GM23248 (cell line): ENCODE measurements around the gene NXPH4. TPM values are rescaled to one million over a fixed set of nuclear protein-coding genes. Genes with fewer than 3 reads are reported as not detected.

Source experiments
- DNase-seq: peaks from one replicate; pipeline ENCODE4 v3.0.0-alpha.2; 2015
- H2AFZ ChIP-seq: fragments of 200-600 bp; sonication (generic); 2 replicates; pipeline ENCODE4 v1.6.1; 2016; ENCODE audit warnings: antibody characterized with exemption
- H3F3A ChIP-seq: fragments of 200-600 bp; sonication (generic); 2 replicates; pipeline ENCODE4 v1.6.1; 2016; ENCODE audit warnings: mild to moderate bottlenecking, antibody characterized with exemption, mixed run types; ENCODE audit not compliant: insufficient read depth
- H3K27ac ChIP-seq: fragments of 200-600 bp; sonication (generic); 2 replicates; pipeline ENCODE4 v1.5.1; 2016; ENCODE audit warnings: mild to moderate bottlenecking
- H3K27me3 ChIP-seq: fragments of 200-600 bp; sonication (generic); replicated peaks from 2 replicates; pipeline ENCODE4 v1.6.1; 2016; ENCODE audit warnings: mild to moderate bottlenecking; ENCODE audit not compliant: insufficient read depth
- H3K36me3 ChIP-seq: fragments of 200-600 bp; sonication (generic); 2 replicates; pipeline ENCODE4 v1.6.1; 2016; ENCODE audit warnings: low read depth, mild to moderate bottlenecking
- H3K4me1 ChIP-seq: fragments of 200-600 bp; sonication (generic); 2 replicates; pipeline ENCODE4 v1.6.1; 2016; ENCODE audit warnings: mild to moderate bottlenecking; ENCODE audit not compliant: insufficient read depth
- H3K4me2 ChIP-seq: fragments of 200-600 bp; sonication (generic); one replicate; pipeline ENCODE4 v1.6.1; 2016; ENCODE audit warnings: mild to moderate bottlenecking; ENCODE audit not compliant: unreplicated experiment
- H3K4me3 ChIP-seq: fragments of 200-600 bp; sonication (generic); 2 replicates; pipeline ENCODE4 v1.5.1; 2016; ENCODE audit warnings: mild to moderate bottlenecking
- H3K79me2 ChIP-seq: fragments of 200-600 bp; sonication (generic); 2 replicates; pipeline ENCODE4 v1.6.1; 2016; ENCODE audit warnings: mild to moderate bottlenecking; ENCODE audit not compliant: insufficient read depth
- H3K9ac ChIP-seq: fragments of 200-600 bp; sonication (generic); 2 replicates; pipeline ENCODE4 v1.6.1; 2016; ENCODE audit warnings: mild to moderate bottlenecking
- H3K9me2 ChIP-seq: fragments of 200-600 bp; sonication (generic); 2 replicates; pipeline ENCODE4 v1.6.1; 2016; ENCODE audit warnings: mixed run types, mild to moderate bottlenecking, moderate library complexity; ENCODE audit not compliant: insufficient read depth
- H3K9me3 ChIP-seq: fragments of 200-600 bp; sonication (generic); one replicate; pipeline ENCODE4 v1.6.1; 2017; ENCODE audit warnings: low read depth
- H4K20me1 ChIP-seq: fragments of 200-600 bp; sonication (generic); 2 replicates; pipeline ENCODE4 v1.6.0; 2016; ENCODE audit not compliant: insufficient read depth
- EZH2 ChIP-seq: fragments of 200-600 bp; sonication (generic); IDR thresholded peaks from 2 replicates; pipeline ENCODE4 v1.6.1; 2018; ENCODE audit warnings: antibody characterized with exemption, mild to moderate bottlenecking; ENCODE audit not compliant: insufficient read depth, poor library complexity, severe bottlenecking
- EZH2phosphoT487 ChIP-seq: fragments of 200-600 bp; sonication (generic); IDR thresholded peaks from 2 replicates; pipeline ENCODE4 v1.6.1; 2018; ENCODE audit warnings: antibody characterized with exemption, moderate library complexity, mild to moderate bottlenecking, low read depth; ENCODE audit not compliant: insufficient read depth
- WGBS, 2 experiments: methylation state at CpG; one replicate each; pipeline ENCODE4 v1.1.6; 2015 to 2017; ENCODE audit warnings: low lambda C conversion rate in 2 of 2, low coverage in 1 of 2; ENCODE audit errors: missing lambda C conversion rate in 2 of 2; 5-methylcytosine and 5-hydroxymethylcytosine counted together
- in situ Hi-C: fragments of 300-500 bp; cut with MboI; formaldehyde crosslinking; loops from 2 replicates; pipeline ENCODE4 v1.15.0; 2020
- polyA plus RNA-seq: library from polyadenylated mRNA; unstranded; fragments of >200 nt; fragmentation: Nextera tagmentation; extraction: Ambion mirVana; gene quantifications from 2 replicates; pipeline ENCODE4 v1.2.1, GENCODE V29; 2016
- total RNA-seq: library from RNA; depleted of rRNA; stranded (reverse); fragments of >200 nt; shearing (Covaris generic); gene quantifications from 2 replicates; pipeline ENCODE4 v1.2.3, GENCODE V29; 2014

NXPH4 gene
- total and polyA plus RNA-seq, 2 experiments from 2014 or later: 5.4 to 5.7 TPM

DNA sequence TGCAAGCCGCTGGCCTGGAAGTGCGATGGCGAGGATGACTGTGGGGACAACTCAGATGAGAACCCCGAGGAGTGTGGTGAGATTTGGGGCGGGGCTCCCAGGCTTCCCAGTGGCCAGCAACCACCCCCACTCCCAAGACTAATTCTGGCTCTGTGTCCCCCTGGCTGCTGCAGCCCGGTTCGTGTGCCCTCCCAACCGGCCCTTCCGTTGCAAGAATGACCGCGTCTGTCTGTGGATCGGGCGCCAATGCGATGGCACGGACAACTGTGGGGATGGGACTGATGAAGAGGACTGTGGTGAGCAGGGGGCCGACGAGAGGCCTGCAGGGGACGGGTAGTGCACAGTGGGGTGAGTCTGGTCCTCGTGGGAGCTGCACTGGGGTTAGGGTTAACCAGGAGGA lies 12.1 kb upstream of the NXPH4 start:
- 80 to 83% methylated on average over 19 of the region's 19 CpGs for WGBS, 2 experiments
- H3K9ac ChIP-seq: no peak overlapping the region
- no peak for DNase-seq
- peaks cover 33% of the 10 kb centered on the region for H3F3A ChIP-seq
- no peaks in the 10 kb centered on the region for H3K9me2 ChIP-seq
- no peak overlapping the region for H3K4me3 ChIP-seq
- no peaks in the 10 kb centered on the region for H3K9me3 ChIP-seq
- no peaks in the 10 kb centered on the region for H3K4me1 ChIP-seq
- TF ChIP-seq EZH2phosphoT487: no peak
- TF ChIP-seq EZH2: no peak
- no peaks in the 10 kb centered on the region for H4K20me1 ChIP-seq
- H3K27ac ChIP-seq: no peak overlapping the region
- H2AFZ ChIP-seq: no peak overlapping the region
- H3K36me3 ChIP-seq: peaks cover 48% of the 10 kb centered on the region
- H3K27me3 ChIP-seq: no peaks in the 10 kb centered on the region
- H3K79me2 ChIP-seq: 0 out of 2 replicates have a peak, but pooled peaks cover 10% of the 10 kb centered on the region
- in situ Hi-C loops: no loop called here
- no peak overlapping the region for H3K4me2 ChIP-seq

DNA sequence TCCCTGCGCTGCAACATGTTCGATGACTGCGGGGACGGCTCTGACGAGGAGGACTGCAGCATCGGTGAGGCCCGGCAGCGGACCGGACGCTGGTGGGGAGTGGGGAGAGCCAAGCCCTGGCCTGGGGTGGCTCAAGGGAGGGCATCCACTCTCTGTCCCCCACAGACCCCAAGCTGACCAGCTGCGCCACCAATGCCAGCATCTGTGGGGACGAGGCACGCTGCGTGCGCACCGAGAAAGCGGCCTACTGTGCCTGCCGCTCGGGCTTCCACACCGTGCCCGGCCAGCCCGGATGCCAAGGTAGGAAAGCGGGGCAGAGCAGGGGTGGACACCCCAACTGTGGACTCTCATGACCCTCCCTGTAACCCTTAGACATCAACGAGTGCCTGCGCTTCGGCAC lies 11.4 kb upstream of the NXPH4 start:
- no peaks in the 10 kb centered on the region for H4K20me1 ChIP-seq
- H3K4me2 ChIP-seq: no peak overlapping the region
- H2AFZ ChIP-seq: no peak overlapping the region
- no peak for TF ChIP-seq EZH2phosphoT487
- TF ChIP-seq EZH2: no peak
- in situ Hi-C loops: no loop called here
- H3K4me3 ChIP-seq: no peak overlapping the region
- H3K36me3 ChIP-seq: peaks cover 49% of the 10 kb centered on the region
- no peaks in the 10 kb centered on the region for H3K4me1 ChIP-seq
- no peak overlapping the region for H3K27ac ChIP-seq
- DNase-seq: no peak
- peaks cover 39% of the 10 kb centered on the region for H3F3A ChIP-seq
- H3K79me2 ChIP-seq: 0 out of 2 replicates have a peak, but pooled peaks cover 10% of the 10 kb centered on the region
- no peaks in the 10 kb centered on the region for H3K9me2 ChIP-seq
- WGBS, 2 experiments: 91 to 93% methylated on average over 26 of the region's 26 CpGs
- H3K9ac ChIP-seq: no peak overlapping the region
- no peaks in the 10 kb centered on the region for H3K9me3 ChIP-seq
- no peaks in the 10 kb centered on the region for H3K27me3 ChIP-seq

DNA sequence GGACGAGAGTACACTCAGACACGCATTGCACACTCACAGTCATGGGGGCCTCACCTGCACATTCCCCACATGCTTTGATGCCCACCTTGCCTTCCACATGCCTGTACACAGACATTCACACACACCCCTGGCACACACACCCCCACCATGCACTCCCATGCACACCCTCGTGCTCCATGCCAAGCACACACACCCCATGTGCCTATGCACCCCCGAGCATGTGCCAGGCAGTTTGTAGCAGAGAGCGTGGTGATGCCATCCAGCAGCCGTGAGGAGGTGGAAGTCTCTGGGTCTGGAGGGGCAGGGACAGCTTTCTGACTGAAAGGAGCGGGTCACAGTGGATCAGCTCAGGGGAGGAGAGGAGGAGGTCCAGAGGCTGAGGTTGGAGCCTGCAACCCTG lies 10.7 kb upstream of the NXPH4 start:
- no peak for DNase-seq
- H3F3A ChIP-seq: peaks cover 41% of the 10 kb centered on the region
- H3K27me3 ChIP-seq: no peaks in the 10 kb centered on the region
- H3K4me2 ChIP-seq: no peak overlapping the region
- no peak for TF ChIP-seq EZH2phosphoT487
- no peak for TF ChIP-seq EZH2
- H3K79me2 ChIP-seq: 0 out of 2 replicates have a peak, but pooled peaks cover 10% of the 10 kb centered on the region
- H3K9me2 ChIP-seq: no peaks in the 10 kb centered on the region
- peaks cover 48% of the 10 kb centered on the region for H3K36me3 ChIP-seq
- H4K20me1 ChIP-seq: no peaks in the 10 kb centered on the region
- no peaks in the 10 kb centered on the region for H3K9me3 ChIP-seq
- no peak overlapping the region for H2AFZ ChIP-seq
- H3K27ac ChIP-seq: no peak overlapping the region
- no peak overlapping the region for H3K4me3 ChIP-seq
- 77 to 78% methylated on average over 7 of the region's 7 CpGs for WGBS, 2 experiments
- no peaks in the 10 kb centered on the region for H3K4me1 ChIP-seq
- no peak overlapping the region for H3K9ac ChIP-seq
- in situ Hi-C loops: no loop called here

DNA sequence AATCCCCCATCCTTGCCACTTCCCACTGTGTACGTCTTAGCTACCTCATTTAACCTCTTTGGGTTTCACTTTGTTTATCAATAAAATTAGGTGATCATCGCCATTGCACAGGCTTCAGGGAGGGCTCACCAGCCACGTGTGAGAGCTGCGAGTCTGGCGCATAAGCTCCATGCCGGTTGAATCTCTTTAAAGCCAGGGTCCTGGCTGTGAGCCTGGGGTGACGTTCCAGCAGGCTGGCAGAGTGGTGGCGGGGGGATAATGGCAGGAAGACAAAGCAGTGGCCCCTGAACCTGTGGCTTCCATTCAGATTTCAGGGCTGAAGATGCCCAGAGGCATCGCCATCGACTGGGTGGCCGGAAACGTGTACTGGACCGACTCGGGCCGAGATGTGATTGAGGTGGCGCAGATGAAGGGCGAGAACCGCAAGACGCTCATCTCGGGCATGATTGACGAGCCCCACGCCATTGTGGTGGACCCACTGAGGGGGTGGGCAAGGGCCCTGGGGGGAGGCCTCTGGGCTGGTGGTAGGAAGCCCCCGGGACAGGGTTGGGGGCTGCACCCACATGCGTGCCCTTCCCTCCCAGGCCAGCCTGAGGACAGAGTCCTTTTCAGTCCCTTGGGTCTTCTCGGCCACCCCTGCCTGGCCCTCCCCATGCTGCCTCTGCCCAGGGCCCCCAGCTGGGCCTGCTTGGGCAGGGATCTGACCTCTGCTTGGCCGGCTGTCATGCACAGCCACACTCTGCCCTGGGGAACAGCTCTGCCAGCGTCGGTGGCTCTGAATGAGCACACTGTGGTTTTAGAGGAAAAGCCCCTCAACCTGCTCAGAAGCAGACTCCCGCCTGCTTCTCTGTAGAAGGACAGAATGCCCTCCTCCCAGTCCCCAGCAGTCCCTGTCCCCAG lies 8.6 kb upstream of the NXPH4 start:
- Histone ChIP-seq H3K27ac (no peak overlapping the region), H3K4me2 (no peak overlapping the region), H3K79me2 (0 out of 2 replicates have a peak, but pooled peaks cover 10% of the 10 kb centered on the region), H2AFZ (no peak overlapping the region), H3K9me3 (no peaks in the 10 kb centered on the region), H3F3A (peaks cover 62% of the 10 kb centered on the region), H4K20me1 (no peaks in the 10 kb centered on the region), H3K9ac (no peak overlapping the region), H3K36me3 (peaks cover 40% of the 10 kb centered on the region), H3K9me2 (no peaks in the 10 kb centered on the region), H3K27me3 (no peaks in the 10 kb centered on the region), H3K4me1 (no peaks in the 10 kb centered on the region), H3K4me3 (no peak overlapping the region)
- no peak for DNase-seq
- WGBS, 2 experiments: 82 to 88% methylated on average over 25 to 29 of the region's 29 CpGs
- TF ChIP-seq EZH2phosphoT487: no peak
- TF ChIP-seq EZH2: no peak
- in situ Hi-C loops: no loop called here
